HCT116 (cell line): ENCODE measurements around the gene OSCP1. TPM values are rescaled to one million over a fixed set of nuclear protein-coding genes. Genes with fewer than 3 reads are reported as not detected.

Experiments used
- ATAC-seq: fragments of 200-7000 bp; cut with Tn5 transposase; 2 replicates; pipeline ENCODE4 v1.9.1; 2020; ENCODE audit warnings: mild to moderate bottlenecking, moderate library complexity
- BruUV-seq: library from RNA; stranded (reverse); fragments of 400-500 nt; replicated peaks from 2 replicates; lab custom pipeline; 2021; lab: Mats Ljungman, UMichigan
- CTCF ChIA-PET: fragments of 300-600 bp; sonication (Branson Sonifier 250); formaldehyde crosslinking; loops from one replicate; lab custom pipeline; 2021; ENCODE audit warnings: antibody characterized with exemption; lab: Charles Lee
- POLR2A ChIA-PET: fragments of 300-600, 350-600 bp; sonication (Branson Sonifier 250); formaldehyde crosslinking; loops from one replicate; lab custom pipeline; 2021; ENCODE audit warnings: antibody characterized with exemption; lab: Charles Lee
- RAD21 ChIA-PET, 2 experiments: fragments of 300-600 bp; sonication (Branson Sonifier 250); formaldehyde crosslinking; loops; one replicate each; lab custom pipeline; 2023; ENCODE audit warnings: low total read pairs in 2 of 2; ENCODE audit not compliant: uncharacterized antibody in 2 of 2, unreplicated experiment in 2 of 2, low non-redundant PET in 1 of 2; lab: Charles Lee
- DNase-seq: peaks from one replicate; pipeline ENCODE4 v3.0.0-alpha.2; 2010; ENCODE audit warnings: low read depth, low spot score
- H2AFZ ChIP-seq: fragments of 200-600 bp; shearing (Covaris generic), sonication (generic); 2 replicates; pipeline ENCODE4 v1.6.1; 2017; ENCODE audit warnings: low read depth, mixed run types, mixed read lengths, antibody characterized with exemption, low read length; ENCODE audit not compliant: poor library complexity, severe bottlenecking
- H3K27ac ChIP-seq: 2 replicates; pipeline ENCODE4 v1.5.1; 2012; ENCODE audit warnings: low read depth, low read length
- H3K27me3 ChIP-seq: fragments of 200-600 bp; sonication (generic); 2 replicates; pipeline ENCODE4 v1.6.1; 2016; ENCODE audit warnings: mixed run types, low read length, mixed read lengths; ENCODE audit not compliant: insufficient read depth
- H3K36me3 ChIP-seq, 2 experiments: fragments of 200-500 bp in 1 of 2; fragments of 200-600 bp in 1 of 2; sonication (Bioruptor generic) in 1 of 2; sonication (generic) in 1 of 2; 2 replicates each; pipeline versions ENCODE4 v1.5.1 to v1.6.1; 2014 to 2016; ENCODE audit warnings: low read length in 2 of 2, inconsistent platforms in 1 of 2, mixed read lengths in 1 of 2, mixed run types in 1 of 2; ENCODE audit not compliant: insufficient read depth in 2 of 2, control insufficient read depth in 1 of 2
- H3K4me1 ChIP-seq, 2 experiments: fragments of 200-600 bp in 1 of 2; sonication (generic) in 1 of 2; 2 replicates each; pipeline versions ENCODE4 v1.5.1 to v1.6.1; 2012 to 2017; ENCODE audit warnings: low read length in 2 of 2, inconsistent platforms in 1 of 2, mild to moderate bottlenecking in 1 of 2, mixed read lengths in 1 of 2, mixed run types in 1 of 2, moderate library complexity in 1 of 2; ENCODE audit not compliant: insufficient read depth in 2 of 2, control insufficient read depth in 1 of 2
- H3K4me2 ChIP-seq: fragments of 200-600 bp; sonication (generic); 2 replicates; pipeline ENCODE4 v1.6.1; 2017; ENCODE audit warnings: mixed run types, low read length, mixed read lengths
- H3K4me3 ChIP-seq, 2 experiments: fragments of 200-600 bp in 1 of 2; sonication (generic) in 1 of 2; replicated peaks in 1 of 2; 2 replicates each; pipeline ENCODE4 v1.5.1; 2011 to 2016; ENCODE audit warnings: low read length in 2 of 2, control low read depth in 1 of 2, low read depth in 1 of 2, mild to moderate bottlenecking in 1 of 2, mixed read lengths in 1 of 2, mixed run types in 1 of 2
- H3K79me2 ChIP-seq: fragments of 200-600 bp; sonication (generic); 2 replicates; pipeline ENCODE4 v1.6.1; 2017; ENCODE audit warnings: mild to moderate bottlenecking, mixed run types, low read length, moderate library complexity, mixed read lengths; ENCODE audit not compliant: insufficient read depth
- H3K9ac ChIP-seq: fragments of 200-600 bp; sonication (generic); 2 replicates; pipeline ENCODE4 v1.6.1; 2016; ENCODE audit warnings: low read length, mixed read lengths
- H3K9me2 ChIP-seq: fragments of 200-600 bp; sonication (generic), shearing (Covaris generic); 2 replicates; pipeline ENCODE4 v1.6.1; 2017; ENCODE audit warnings: mixed run types, mild to moderate bottlenecking, moderate library complexity; ENCODE audit not compliant: insufficient read depth
- H3K9me3 ChIP-seq, 2 experiments: fragments of 200-500 bp in 1 of 2; fragments of 200-600 bp in 1 of 2; sonication (Bioruptor generic) in 1 of 2; sonication (generic) in 1 of 2; 2 replicates each; pipeline ENCODE4 v1.6.1; 2014 to 2017; ENCODE audit warnings: low read length in 2 of 2, mixed read lengths in 2 of 2, inconsistent platforms in 1 of 2, low read depth in 1 of 2, mild to moderate bottlenecking in 1 of 2, mixed run types in 1 of 2, moderate library complexity in 1 of 2; ENCODE audit not compliant: control insufficient read depth in 1 of 2, insufficient read depth in 1 of 2
- H4K20me1 ChIP-seq: fragments of 200-600 bp; sonication (generic), shearing (Covaris generic); 2 replicates; pipeline ENCODE4 v1.6.1; 2017; ENCODE audit warnings: mixed run types, mild to moderate bottlenecking, moderate library complexity; ENCODE audit not compliant: insufficient read depth
- CBX3 ChIP-seq: IDR thresholded peaks from 2 replicates; pipeline ENCODE4 v1.6.1; 2012; ENCODE audit warnings: low read depth
- CEBPB ChIP-seq: IDR thresholded peaks from 2 replicates; pipeline ENCODE4 v1.6.1; 2012; ENCODE audit warnings: low read depth
- EZH2 ChIP-seq: fragments of 200-600 bp; sonication (generic); IDR thresholded peaks from 2 replicates; pipeline ENCODE4 v1.6.1; 2017; ENCODE audit warnings: antibody characterized with exemption, mixed run types
- JUND ChIP-seq: IDR thresholded peaks from 2 replicates; pipeline ENCODE4 v1.6.1; 2012
- RAD21 ChIP-seq: IDR thresholded peaks from 2 replicates; pipeline ENCODE4 v1.6.1; 2012; ENCODE audit warnings: low read depth, mild to moderate bottlenecking
- SIN3A ChIP-seq: IDR thresholded peaks from 2 replicates; pipeline ENCODE4 v1.6.1; 2012; ENCODE audit warnings: low read depth
- SP1 ChIP-seq: IDR thresholded peaks from 2 replicates; pipeline ENCODE4 v1.6.1; 2012; ENCODE audit warnings: low read depth
- SRF ChIP-seq: IDR thresholded peaks from 2 replicates; pipeline ENCODE4 v1.6.1; 2012; ENCODE audit warnings: low read depth
- TCF7L2 ChIP-seq: IDR thresholded peaks from 2 replicates; pipeline ENCODE4 v1.7.0; 2011; ENCODE audit warnings: borderline replicate concordance, inconsistent platforms; ENCODE audit not compliant: insufficient read depth, insufficient read length; ENCODE audit errors: extremely low read depth
- intact Hi-C: fragments of 100-400 bp; cut with micrococcal nuclease; formaldehyde crosslinking; loops from 2 replicates; pipeline ENCODE4 v1.10.0; 2022
- total RNA-seq: library from RNA; stranded (reverse); gene quantifications from one replicate; pipeline ENCODE4 v1.2.1, GENCODE V29; 2021; ENCODE audit not compliant: unreplicated experiment
- TF ChIP-seq, protein P1 (sequence below): IDR thresholded peaks from 2 replicates; pipeline ENCODE4 v1.6.1; 2012
- TF ChIP-seq, protein P2 (sequence below), 3 experiments: fragments of 200-600 bp in 1 of 3; sonication (generic) in 1 of 3; IDR thresholded peaks in 2 of 3; conservative IDR thresholded peaks in 1 of 3; 2 replicates each; pipeline ENCODE4 v1.5.1; 2012 to 2017; ENCODE audit warnings: low read depth in 2 of 3, low read length in 2 of 3, antibody characterized with exemption in 1 of 3, borderline replicate concordance in 1 of 3, control low read depth in 1 of 3, mild to moderate bottlenecking in 1 of 3, mixed read lengths in 1 of 3, mixed run types in 1 of 3, moderate library complexity in 1 of 3; ENCODE audit not compliant: insufficient read depth in 1 of 3
- TF ChIP-seq, protein P3 (sequence below): IDR thresholded peaks from 2 replicates; pipeline ENCODE4 v1.6.1; 2012

The OSCP1 gene
- total RNA-seq, 1 experiment from 2014 or later, result 4.1 TPM

DNA sequence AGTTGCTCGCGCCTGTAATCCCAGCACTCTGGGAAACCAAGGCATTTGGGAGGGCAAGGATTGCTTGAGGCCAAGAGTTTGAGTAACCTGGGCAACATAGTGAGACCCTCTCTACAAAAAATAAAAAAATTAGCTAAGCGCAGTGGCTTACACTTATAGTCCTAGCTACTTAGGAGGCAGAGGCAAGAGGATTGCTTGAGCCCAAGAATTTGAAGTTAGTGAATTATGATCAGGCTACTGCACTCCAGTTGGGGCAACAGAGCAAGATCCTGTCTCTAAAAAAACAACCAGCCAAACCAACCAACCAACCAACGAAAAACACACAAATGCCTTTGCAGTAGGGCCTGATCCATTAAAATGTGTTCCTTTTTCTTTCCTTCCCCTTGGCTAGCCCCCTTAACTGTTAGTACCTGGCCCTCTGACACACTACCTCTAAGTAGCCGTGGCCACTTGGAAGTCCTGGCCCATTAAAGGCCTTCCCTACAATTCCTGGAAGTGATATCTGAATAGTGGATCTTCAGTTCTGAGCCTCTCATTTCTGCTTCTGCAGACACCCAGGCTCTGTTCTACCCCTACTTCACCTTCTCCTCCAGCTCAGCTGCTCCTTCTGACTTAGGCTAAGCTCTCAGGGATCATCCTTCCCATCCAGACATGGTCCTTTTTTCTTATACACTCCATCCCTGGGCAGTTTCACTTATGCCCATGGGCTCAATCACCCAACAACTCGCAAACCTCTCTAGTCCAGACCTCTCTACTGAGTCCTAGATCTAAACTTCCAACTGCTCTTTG lies 3.5 kb upstream of the OSCP1 start:
- no peaks in the 10 kb centered on the region for H4K20me1 ChIP-seq
- BruUV-seq, result no TSS peak
- ChIA-PET CTCF (no interaction called here), POLR2A (interaction anchor here (1.2 kb wide), 1 partner anchor 10 kb away, joined by 3 read pairs; the partner anchor contains the start of gene MRPS15)
- H3K4me2 ChIP-seq, result no peak overlapping the region
- TF ChIP-seq, protein P1, sequence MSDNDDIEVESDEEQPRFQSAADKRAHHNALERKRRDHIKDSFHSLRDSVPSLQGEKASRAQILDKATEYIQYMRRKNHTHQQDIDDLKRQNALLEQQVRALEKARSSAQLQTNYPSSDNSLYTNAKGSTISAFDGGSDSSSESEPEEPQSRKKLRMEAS, result no peak
- no peak for TF ChIP-seq TCF7L2
- no peak for TF ChIP-seq EZH2
- TF ChIP-seq, protein P2, sequence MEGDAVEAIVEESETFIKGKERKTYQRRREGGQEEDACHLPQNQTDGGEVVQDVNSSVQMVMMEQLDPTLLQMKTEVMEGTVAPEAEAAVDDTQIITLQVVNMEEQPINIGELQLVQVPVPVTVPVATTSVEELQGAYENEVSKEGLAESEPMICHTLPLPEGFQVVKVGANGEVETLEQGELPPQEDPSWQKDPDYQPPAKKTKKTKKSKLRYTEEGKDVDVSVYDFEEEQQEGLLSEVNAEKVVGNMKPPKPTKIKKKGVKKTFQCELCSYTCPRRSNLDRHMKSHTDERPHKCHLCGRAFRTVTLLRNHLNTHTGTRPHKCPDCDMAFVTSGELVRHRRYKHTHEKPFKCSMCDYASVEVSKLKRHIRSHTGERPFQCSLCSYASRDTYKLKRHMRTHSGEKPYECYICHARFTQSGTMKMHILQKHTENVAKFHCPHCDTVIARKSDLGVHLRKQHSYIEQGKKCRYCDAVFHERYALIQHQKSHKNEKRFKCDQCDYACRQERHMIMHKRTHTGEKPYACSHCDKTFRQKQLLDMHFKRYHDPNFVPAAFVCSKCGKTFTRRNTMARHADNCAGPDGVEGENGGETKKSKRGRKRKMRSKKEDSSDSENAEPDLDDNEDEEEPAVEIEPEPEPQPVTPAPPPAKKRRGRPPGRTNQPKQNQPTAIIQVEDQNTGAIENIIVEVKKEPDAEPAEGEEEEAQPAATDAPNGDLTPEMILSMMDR (IDR thresholded peaks at IDR 0.05 in 2 of 3, conservative IDR thresholded peaks at IDR 0.05 in 1 of 3; ENCODE audit: borderline replicate concordance in 1 of 3, insufficient read depth in 1 of 3, low read depth in 2 of 3, low read length in 2 of 3), result no peak
- TF ChIP-seq SP1, result no peak
- TF ChIP-seq CBX3, result no peak
- no peak for TF ChIP-seq JUND
- no peak for TF ChIP-seq SRF
- TF ChIP-seq RAD21, result no peak
- TF ChIP-seq, protein P3, sequence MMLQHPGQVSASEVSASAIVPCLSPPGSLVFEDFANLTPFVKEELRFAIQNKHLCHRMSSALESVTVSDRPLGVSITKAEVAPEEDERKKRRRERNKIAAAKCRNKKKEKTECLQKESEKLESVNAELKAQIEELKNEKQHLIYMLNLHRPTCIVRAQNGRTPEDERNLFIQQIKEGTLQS, result no peak
- TF ChIP-seq SIN3A, result no peak
- no peak for TF ChIP-seq CEBPB
- TF ChIP-seq, all 23 proteins: peak for 0
- H3K27me3 ChIP-seq, result no peaks in the 10 kb centered on the region
- H3K9me3 ChIP-seq, result no peaks in the 10 kb centered on the region
- DNase-seq (no peak), ATAC-seq (no peak)
- H3K36me3 ChIP-seq, result peaks cover 17 to 35% of the 10 kb centered on the region in 2 experiments
- no peak overlapping the region for H2AFZ ChIP-seq
- H3K9me2 ChIP-seq, result no peaks in the 10 kb centered on the region
- RAD21 ChIA-PET, result no interaction called here
- intact Hi-C loops, result no loop called here
- H3K27ac ChIP-seq, result no peak overlapping the region
- no peak overlapping the region for H3K4me3 ChIP-seq
- H3K79me2 ChIP-seq, result no peaks in the 10 kb centered on the region
- H3K4me1 ChIP-seq, result peaks cover 3 to 18% of the 10 kb centered on the region in 2 experiments; a peak in 3 of 4 replicates
- H3K9ac ChIP-seq, result no peak overlapping the region
